Ishikawa (cell line): ENCODE measurements around the gene ZMIZ1.
A peak's percentile ranks its signal among the peaks of the same experiment; 100 is the strongest.

ENCODE experiments used
- CEBPB ChIP-seq: IDR thresholded peaks from 2 replicates; pipeline ENCODE4 v1.6.1; 2012
- CREB1 ChIP-seq: IDR thresholded peaks from 2 replicates; pipeline ENCODE4 v1.6.1; 2012; ENCODE audit warnings: low read depth
- EGR1 ChIP-seq: IDR thresholded peaks from 2 replicates; pipeline ENCODE4 v1.6.1; 2012
- EP300 ChIP-seq: IDR thresholded peaks from 2 replicates; pipeline ENCODE4 v1.6.1; 2012; ENCODE audit warnings: borderline replicate concordance
- FOXM1 ChIP-seq: IDR thresholded peaks from 2 replicates; pipeline ENCODE4 v1.6.1; 2012; ENCODE audit warnings: low read depth, borderline replicate concordance
- NFIC ChIP-seq: IDR thresholded peaks from 2 replicates; pipeline ENCODE4 v1.6.1; 2012
- RAD21 ChIP-seq: IDR thresholded peaks from 2 replicates; pipeline ENCODE4 v1.6.1; 2012; ENCODE audit warnings: low read depth
- TAF1 ChIP-seq: IDR thresholded peaks from 2 replicates; pipeline ENCODE4 v1.6.1; 2012; ENCODE audit warnings: low read depth, mild to moderate bottlenecking
- TCF12 ChIP-seq: IDR thresholded peaks from 2 replicates; pipeline ENCODE4 v1.6.1; 2012; ENCODE audit warnings: low read depth
- TEAD4 ChIP-seq: IDR thresholded peaks from 2 replicates; pipeline ENCODE4 v1.6.1; 2012
- YY1 ChIP-seq: IDR thresholded peaks from 2 replicates; pipeline ENCODE4 v1.6.1; 2012; ENCODE audit warnings: low read depth
- ZBTB7A ChIP-seq: IDR thresholded peaks from 2 replicates; pipeline ENCODE4 v1.6.1; 2012; ENCODE audit warnings: low read depth
- TF ChIP-seq, protein P1 (sequence below): IDR thresholded peaks from 2 replicates; pipeline ENCODE4 v1.6.1; 2012
- TF ChIP-seq, protein P2 (sequence below): IDR thresholded peaks from 2 replicates; pipeline ENCODE4 v1.6.1; 2012
- TF ChIP-seq, protein P3 (sequence below): IDR thresholded peaks from 2 replicates; pipeline ENCODE4 v1.6.1; 2012; ENCODE audit warnings: low read depth, mild to moderate bottlenecking

ZMIZ1 gene

DNA sequence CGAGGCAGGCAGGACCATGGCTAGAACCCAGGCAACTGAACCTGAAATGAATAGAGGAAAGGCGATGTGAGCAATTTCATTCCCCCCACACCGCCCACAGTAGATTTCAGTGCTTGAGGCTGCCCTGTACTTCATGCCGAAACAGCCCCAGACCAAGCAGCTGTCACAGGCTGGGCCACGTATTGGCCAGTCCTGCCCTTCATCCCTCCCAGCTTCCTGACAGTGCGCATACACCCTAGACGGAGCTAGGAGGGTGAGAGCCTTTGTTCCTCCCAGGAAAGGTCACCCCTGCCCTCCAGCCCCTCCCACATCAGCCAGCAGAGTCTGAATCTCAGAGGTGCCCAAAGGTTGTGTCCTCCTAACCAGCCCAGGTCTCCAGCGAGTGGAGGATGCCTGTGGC lies 98.8 kb downstream of the ZMIZ1 start:
- no peak for TF ChIP-seq FOXM1

DNA sequence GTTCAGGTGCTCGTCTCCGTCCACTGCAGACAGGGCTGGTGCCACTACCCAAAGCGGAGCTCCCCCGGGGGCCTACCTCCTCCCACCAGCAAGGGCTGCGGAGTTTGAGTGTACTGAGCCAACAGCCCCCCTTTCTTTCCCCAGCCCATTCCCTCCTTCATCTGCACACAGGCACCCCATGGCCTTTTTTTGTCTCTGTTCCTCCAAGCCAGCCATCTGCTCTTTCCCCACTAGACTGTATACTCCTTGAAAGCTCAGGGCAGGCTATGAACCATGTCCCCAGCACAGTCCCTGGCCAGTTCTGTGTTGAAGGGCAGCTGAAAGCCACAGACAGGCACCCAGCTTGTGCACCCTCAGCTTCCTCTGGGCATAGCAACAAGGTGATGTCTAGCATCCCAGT lies 99.4 kb downstream of the ZMIZ1 start:
- TF ChIP-seq, protein P1, sequence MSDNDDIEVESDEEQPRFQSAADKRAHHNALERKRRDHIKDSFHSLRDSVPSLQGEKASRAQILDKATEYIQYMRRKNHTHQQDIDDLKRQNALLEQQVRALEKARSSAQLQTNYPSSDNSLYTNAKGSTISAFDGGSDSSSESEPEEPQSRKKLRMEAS, result no peak
- TF ChIP-seq TCF12, result no peak
- TF ChIP-seq YY1, result no peak

GRCh38 chr10:79170226-79170752 lies 101.5 kb downstream of the ZMIZ1 start:
- TF ChIP-seq FOXM1 (no peak), YY1 (no peak), NFIC (no peak), ZBTB7A (no peak), EGR1 (no peak), TAF1 (no peak), CEBPB (no peak)
- TF ChIP-seq, protein P1, result no peak
- TF ChIP-seq, protein P2, sequence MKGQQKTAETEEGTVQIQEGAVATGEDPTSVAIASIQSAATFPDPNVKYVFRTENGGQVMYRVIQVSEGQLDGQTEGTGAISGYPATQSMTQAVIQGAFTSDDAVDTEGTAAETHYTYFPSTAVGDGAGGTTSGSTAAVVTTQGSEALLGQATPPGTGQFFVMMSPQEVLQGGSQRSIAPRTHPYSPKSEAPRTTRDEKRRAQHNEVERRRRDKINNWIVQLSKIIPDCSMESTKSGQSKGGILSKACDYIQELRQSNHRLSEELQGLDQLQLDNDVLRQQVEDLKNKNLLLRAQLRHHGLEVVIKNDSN, result no peak
- TF ChIP-seq, protein P3, sequence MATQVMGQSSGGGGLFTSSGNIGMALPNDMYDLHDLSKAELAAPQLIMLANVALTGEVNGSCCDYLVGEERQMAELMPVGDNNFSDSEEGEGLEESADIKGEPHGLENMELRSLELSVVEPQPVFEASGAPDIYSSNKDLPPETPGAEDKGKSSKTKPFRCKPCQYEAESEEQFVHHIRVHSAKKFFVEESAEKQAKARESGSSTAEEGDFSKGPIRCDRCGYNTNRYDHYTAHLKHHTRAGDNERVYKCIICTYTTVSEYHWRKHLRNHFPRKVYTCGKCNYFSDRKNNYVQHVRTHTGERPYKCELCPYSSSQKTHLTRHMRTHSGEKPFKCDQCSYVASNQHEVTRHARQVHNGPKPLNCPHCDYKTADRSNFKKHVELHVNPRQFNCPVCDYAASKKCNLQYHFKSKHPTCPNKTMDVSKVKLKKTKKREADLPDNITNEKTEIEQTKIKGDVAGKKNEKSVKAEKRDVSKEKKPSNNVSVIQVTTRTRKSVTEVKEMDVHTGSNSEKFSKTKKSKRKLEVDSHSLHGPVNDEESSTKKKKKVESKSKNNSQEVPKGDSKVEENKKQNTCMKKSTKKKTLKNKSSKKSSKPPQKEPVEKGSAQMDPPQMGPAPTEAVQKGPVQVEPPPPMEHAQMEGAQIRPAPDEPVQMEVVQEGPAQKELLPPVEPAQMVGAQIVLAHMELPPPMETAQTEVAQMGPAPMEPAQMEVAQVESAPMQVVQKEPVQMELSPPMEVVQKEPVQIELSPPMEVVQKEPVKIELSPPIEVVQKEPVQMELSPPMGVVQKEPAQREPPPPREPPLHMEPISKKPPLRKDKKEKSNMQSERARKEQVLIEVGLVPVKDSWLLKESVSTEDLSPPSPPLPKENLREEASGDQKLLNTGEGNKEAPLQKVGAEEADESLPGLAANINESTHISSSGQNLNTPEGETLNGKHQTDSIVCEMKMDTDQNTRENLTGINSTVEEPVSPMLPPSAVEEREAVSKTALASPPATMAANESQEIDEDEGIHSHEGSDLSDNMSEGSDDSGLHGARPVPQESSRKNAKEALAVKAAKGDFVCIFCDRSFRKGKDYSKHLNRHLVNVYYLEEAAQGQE, result no peak

- TF ChIP-seq EP300 (no peak), YY1 (no peak), CEBPB (no peak)
- TF ChIP-seq, protein P3, result no peak
Measured at GRCh38 chr10:79170993-79171392, 102.2 kb downstream of the ZMIZ1 start.

GRCh38 chr10:79171504-79171903 lies 102.7 kb downstream of the ZMIZ1 start:
- TF ChIP-seq EGR1, result no peak
- TF ChIP-seq FOXM1, result no peak
- TF ChIP-seq, protein P2, result 0 out of 2 replicates have a peak, but pooled peaks have one; percentile 1
- no peak for TF ChIP-seq CREB1
- no peak for TF ChIP-seq ZBTB7A
- no peak for TF ChIP-seq RAD21
- TF ChIP-seq, protein P3, result no peak
- TF ChIP-seq TCF12, result no peak
- no peak for TF ChIP-seq EP300
- peak; percentile 35; the same call in 1 of the 2 replicates for TF ChIP-seq TEAD4
- no peak for TF ChIP-seq CEBPB

GRCh38 chr10:79172881-79173280 lies 104.1 kb downstream of the ZMIZ1 start:
- TF ChIP-seq NFIC (no peak), TAF1 (no peak), RAD21 (no peak), EGR1 (no peak), YY1 (no peak), TEAD4 (no peak), TCF12 (no peak), CREB1 (no peak), CEBPB (no peak), EP300 (no peak), FOXM1 (no peak)
- TF ChIP-seq, protein P3, result no peak
- TF ChIP-seq, protein P1, result no peak
- TF ChIP-seq, protein P2, result no peak
